IMR-90 (cell line): ENCODE measurements around the gene NEURL1.

ENCODE experiments used
- BHLHE40 ChIP-seq: fragments of 150-350 bp; IDR thresholded peaks from 2 replicates; pipeline ENCODE4 v1.6.1; 2016; ENCODE audit warnings: mild to moderate bottlenecking, low read depth, low read length
- CEBPB ChIP-seq: IDR thresholded peaks from 2 replicates; pipeline ENCODE4 v1.6.1; 2012; ENCODE audit warnings: low read depth, low read length, improper control_type of control experiment
- CHD1 ChIP-seq: IDR thresholded peaks from 2 replicates; pipeline ENCODE4 v1.6.1; 2012; ENCODE audit warnings: low read depth, low read length, improper control_type of control experiment
- MAFK ChIP-seq: IDR thresholded peaks from 2 replicates; pipeline ENCODE4 v1.6.1; 2012; ENCODE audit warnings: low read depth, low read length, improper control_type of control experiment
- MAZ ChIP-seq: IDR thresholded peaks from 2 replicates; pipeline ENCODE4 v1.6.1; 2012; ENCODE audit warnings: low read depth, mild to moderate bottlenecking, low read length, improper control_type of control experiment, moderate library complexity, borderline replicate concordance
- MXI1 ChIP-seq: IDR thresholded peaks from 2 replicates; pipeline ENCODE4 v1.6.1; 2012; ENCODE audit warnings: low read depth, mild to moderate bottlenecking, low read length, moderate library complexity, borderline replicate concordance
- POLR2A ChIP-seq: IDR thresholded peaks from 2 replicates; pipeline ENCODE4 v1.6.1; 2012; ENCODE audit warnings: mild to moderate bottlenecking, low read depth, low read length
- RAD21 ChIP-seq: IDR thresholded peaks from 2 replicates; pipeline ENCODE4 v1.6.1; 2012; ENCODE audit warnings: low read length, improper control_type of control experiment
- RCOR1 ChIP-seq: IDR thresholded peaks from 2 replicates; pipeline ENCODE4 v1.6.1; 2012; ENCODE audit warnings: mild to moderate bottlenecking, low read length, improper control_type of control experiment; ENCODE audit not compliant: insufficient replicate concordance
- RFX5 ChIP-seq: IDR thresholded peaks from 2 replicates; pipeline ENCODE4 v1.8.0; 2012; ENCODE audit warnings: low read depth, mild to moderate bottlenecking, low read length, moderate library complexity
- SMC3 ChIP-seq: fragments of 150-350 bp; IDR thresholded peaks from 2 replicates; pipeline ENCODE4 v1.6.1; 2016; ENCODE audit warnings: low read depth, mild to moderate bottlenecking, antibody characterized with exemption, low read length, moderate library complexity
- TF ChIP-seq, protein P1 (sequence below): conservative IDR thresholded peaks from 2 replicates; pipeline ENCODE4 v1.5.1; 2012; ENCODE audit warnings: mild to moderate bottlenecking, low read depth, low read length, improper control_type of control experiment
- TF ChIP-seq, protein P2 (sequence below): fragments of 150-350 bp; IDR thresholded peaks from 2 replicates; pipeline ENCODE4 v1.6.1; 2017; ENCODE audit warnings: mild to moderate bottlenecking, antibody characterized with exemption, low read length, low read depth
- TF ChIP-seq, protein P3 (sequence below): fragments of 150-350 bp; IDR thresholded peaks from 2 replicates; pipeline ENCODE4 v1.6.1; 2016; ENCODE audit warnings: low read depth, mild to moderate bottlenecking, low read length, moderate library complexity, borderline replicate concordance

DNA sequence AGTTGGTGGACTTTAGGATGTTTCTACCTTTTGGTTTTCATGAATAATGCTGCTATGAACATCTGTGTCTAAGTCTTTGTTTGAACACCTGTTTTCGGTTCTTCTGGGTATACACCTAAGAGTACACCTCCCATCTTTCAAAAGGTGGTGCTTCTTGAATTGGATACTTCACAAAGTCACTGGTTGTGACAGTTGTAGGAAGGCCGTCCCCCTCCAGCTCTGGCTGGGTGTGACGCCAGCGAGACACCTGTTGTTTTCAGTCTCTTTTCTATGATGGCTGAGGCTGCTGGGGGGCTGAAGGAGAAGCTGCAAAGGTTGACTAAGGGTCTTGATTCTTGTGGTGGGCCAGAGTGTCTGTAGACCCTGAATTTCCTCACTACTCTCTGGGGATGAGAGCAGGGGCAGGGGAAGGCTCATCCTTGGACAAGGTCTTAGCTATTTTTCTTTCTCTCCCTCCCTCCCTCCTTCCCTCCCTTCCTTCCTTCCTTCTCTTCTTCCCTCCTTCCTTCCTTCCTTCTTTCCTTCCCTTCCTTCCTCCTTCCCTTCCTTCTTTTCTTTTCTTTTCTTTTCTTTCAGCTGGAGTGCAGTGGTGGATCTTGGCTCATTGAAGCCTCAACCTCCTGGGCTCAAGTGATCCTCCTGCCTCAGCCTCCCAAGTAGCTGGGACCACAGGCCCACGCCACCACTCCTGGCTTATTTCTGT lies 5.6 kb downstream of the NEURL1 start:
- TF ChIP-seq, protein P1, sequence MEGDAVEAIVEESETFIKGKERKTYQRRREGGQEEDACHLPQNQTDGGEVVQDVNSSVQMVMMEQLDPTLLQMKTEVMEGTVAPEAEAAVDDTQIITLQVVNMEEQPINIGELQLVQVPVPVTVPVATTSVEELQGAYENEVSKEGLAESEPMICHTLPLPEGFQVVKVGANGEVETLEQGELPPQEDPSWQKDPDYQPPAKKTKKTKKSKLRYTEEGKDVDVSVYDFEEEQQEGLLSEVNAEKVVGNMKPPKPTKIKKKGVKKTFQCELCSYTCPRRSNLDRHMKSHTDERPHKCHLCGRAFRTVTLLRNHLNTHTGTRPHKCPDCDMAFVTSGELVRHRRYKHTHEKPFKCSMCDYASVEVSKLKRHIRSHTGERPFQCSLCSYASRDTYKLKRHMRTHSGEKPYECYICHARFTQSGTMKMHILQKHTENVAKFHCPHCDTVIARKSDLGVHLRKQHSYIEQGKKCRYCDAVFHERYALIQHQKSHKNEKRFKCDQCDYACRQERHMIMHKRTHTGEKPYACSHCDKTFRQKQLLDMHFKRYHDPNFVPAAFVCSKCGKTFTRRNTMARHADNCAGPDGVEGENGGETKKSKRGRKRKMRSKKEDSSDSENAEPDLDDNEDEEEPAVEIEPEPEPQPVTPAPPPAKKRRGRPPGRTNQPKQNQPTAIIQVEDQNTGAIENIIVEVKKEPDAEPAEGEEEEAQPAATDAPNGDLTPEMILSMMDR: no peak
- TF ChIP-seq BHLHE40 (no peak), CEBPB (no peak), MAFK (no peak), MXI1 (no peak), POLR2A (no peak), RAD21 (no peak), MAZ (no peak), RFX5 (no peak), RCOR1 (no peak), CHD1 (no peak), SMC3 (no peak)
- TF ChIP-seq, protein P2, sequence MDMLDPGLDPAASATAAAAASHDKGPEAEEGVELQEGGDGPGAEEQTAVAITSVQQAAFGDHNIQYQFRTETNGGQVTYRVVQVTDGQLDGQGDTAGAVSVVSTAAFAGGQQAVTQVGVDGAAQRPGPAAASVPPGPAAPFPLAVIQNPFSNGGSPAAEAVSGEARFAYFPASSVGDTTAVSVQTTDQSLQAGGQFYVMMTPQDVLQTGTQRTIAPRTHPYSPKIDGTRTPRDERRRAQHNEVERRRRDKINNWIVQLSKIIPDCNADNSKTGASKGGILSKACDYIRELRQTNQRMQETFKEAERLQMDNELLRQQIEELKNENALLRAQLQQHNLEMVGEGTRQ: no peak
- TF ChIP-seq, protein P3, sequence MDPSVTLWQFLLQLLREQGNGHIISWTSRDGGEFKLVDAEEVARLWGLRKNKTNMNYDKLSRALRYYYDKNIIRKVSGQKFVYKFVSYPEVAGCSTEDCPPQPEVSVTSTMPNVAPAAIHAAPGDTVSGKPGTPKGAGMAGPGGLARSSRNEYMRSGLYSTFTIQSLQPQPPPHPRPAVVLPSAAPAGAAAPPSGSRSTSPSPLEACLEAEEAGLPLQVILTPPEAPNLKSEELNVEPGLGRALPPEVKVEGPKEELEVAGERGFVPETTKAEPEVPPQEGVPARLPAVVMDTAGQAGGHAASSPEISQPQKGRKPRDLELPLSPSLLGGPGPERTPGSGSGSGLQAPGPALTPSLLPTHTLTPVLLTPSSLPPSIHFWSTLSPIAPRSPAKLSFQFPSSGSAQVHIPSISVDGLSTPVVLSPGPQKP: no peak
